K562 (cell line): Measurements from ENCODE around the gene CCDC92.

Experiments used
- HOMEZ ChIP-seq: fragments of 250-450 bp; sonication (Bioruptor Pico); IDR thresholded peaks from 2 replicates; pipeline ENCODE4 v1.4.0; 2020; ENCODE audit warnings: mild to moderate bottlenecking, moderate library complexity
- RCOR1 ChIP-seq, 2 experiments: IDR thresholded peaks; 2 replicates each; pipeline ENCODE4 v1.6.1; 2012; ENCODE audit warnings: low read depth in 2 of 2, low read length in 2 of 2, borderline replicate concordance in 1 of 2, improper control_type of control experiment in 1 of 2
- ZNF174 ChIP-seq: fragments of 250-450 bp; sonication (Bioruptor Pico); IDR thresholded peaks from 2 replicates; pipeline ENCODE4 v1.4.0; 2020; ENCODE audit warnings: mild to moderate bottlenecking
- TF ChIP-seq, protein P1 (sequence below): fragments of 450-650 bp; formaldehyde crosslinking; IDR thresholded peaks from 2 replicates; pipeline ENCODE4 v1.4.0; 2022; ENCODE audit warnings: missing genetic modification characterization
- TF ChIP-seq, protein P2 (sequence below), 2 experiments: IDR thresholded peaks; 2 replicates each; pipeline ENCODE4 v1.6.1; 2011; ENCODE audit warnings: borderline replicate concordance in 1 of 2, control low read depth in 1 of 2, low read depth in 1 of 2, low read length in 1 of 2, mild to moderate bottlenecking in 1 of 2, mixed read lengths in 1 of 2, moderate library complexity in 1 of 2; ENCODE audit not compliant: insufficient read depth in 1 of 2, insufficient read length in 1 of 2, poor library complexity in 1 of 2, severe bottlenecking in 1 of 2; ENCODE audit errors: extremely low read depth in 1 of 2

- TF ChIP-seq ZNF174 (CRISPR knock-in tag) (no peak), RCOR1 (IDR thresholded peaks at IDR 0.05; ENCODE audit: borderline replicate concordance in 1 of 2, low read depth in 2 of 2, low read length in 2 of 2) (no peak), HOMEZ (no peak)
- TF ChIP-seq, protein P1, sequence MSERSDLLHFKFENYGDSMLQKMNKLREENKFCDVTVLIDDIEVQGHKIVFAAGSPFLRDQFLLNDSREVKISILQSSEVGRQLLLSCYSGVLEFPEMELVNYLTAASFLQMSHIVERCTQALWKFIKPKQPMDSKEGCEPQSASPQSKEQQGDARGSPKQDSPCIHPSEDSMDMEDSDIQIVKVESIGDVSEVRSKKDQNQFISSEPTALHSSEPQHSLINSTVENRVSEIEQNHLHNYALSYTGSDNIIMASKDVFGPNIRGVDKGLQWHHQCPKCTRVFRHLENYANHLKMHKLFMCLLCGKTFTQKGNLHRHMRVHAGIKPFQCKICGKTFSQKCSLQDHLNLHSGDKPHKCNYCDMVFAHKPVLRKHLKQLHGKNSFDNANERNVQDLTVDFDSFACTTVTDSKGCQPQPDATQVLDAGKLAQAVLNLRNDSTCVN = no peak
- TF ChIP-seq, protein P2, sequence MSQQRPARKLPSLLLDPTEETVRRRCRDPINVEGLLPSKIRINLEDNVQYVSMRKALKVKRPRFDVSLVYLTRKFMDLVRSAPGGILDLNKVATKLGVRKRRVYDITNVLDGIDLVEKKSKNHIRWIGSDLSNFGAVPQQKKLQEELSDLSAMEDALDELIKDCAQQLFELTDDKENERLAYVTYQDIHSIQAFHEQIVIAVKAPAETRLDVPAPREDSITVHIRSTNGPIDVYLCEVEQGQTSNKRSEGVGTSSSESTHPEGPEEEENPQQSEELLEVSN (IDR thresholded peaks at IDR 0.05; ENCODE audit: borderline replicate concordance in 1 of 2, extremely low read depth in 1 of 2, insufficient read depth in 1 of 2, insufficient read length in 1 of 2, low read depth in 1 of 2, low read length in 1 of 2, poor library complexity in 1 of 2, severe bottlenecking in 1 of 2) = no peak
These were observed 17.8 kb downstream of the CCDC92 start for GRCh38 chr12:123954647-123955350.
